Prostate gland (tissue), 2 donors: ENCODE results near the gene PEX11A. TPM values are rescaled to one million over a fixed set of nuclear protein-coding genes. Genes with fewer than 3 reads are reported as not detected.

Experiments
- DNase-seq: peaks from one replicate; pipeline ENCODE4 v3.0.0-alpha.2; 2019; ENCODE audit warnings: low spot score
- H3K27ac ChIP-seq, 2 donors: fragments of 200-600 bp; sonication (generic); 2 replicates each; pipeline ENCODE4 v1.5.1; 2017 to 2019
- H3K27me3 ChIP-seq: fragments of 200-600 bp; sonication (generic); replicated peaks from 2 replicates; pipeline ENCODE4 v1.5.1; 2019; ENCODE audit not compliant: insufficient read depth
- H3K36me3 ChIP-seq, 2 donors: fragments of 200-600 bp; sonication (generic); 1 replicate in 1 of 2; 2 replicates in 1 of 2; pipeline versions ENCODE4 v1.5.1 to v1.8.1; 2017 to 2019
- H3K4me1 ChIP-seq: fragments of 200-600 bp; sonication (generic); replicated peaks from 2 replicates; pipeline ENCODE4 v1.5.1; 2019
- H3K4me3 ChIP-seq, 2 donors: fragments of 200-600 bp; sonication (generic); 2 replicates each; pipeline ENCODE4 v1.5.1; 2017 to 2019
- H3K9me3 ChIP-seq: fragments of 200-600 bp; sonication (generic); 2 replicates; pipeline ENCODE4 v1.5.1; 2017
- CTCF ChIP-seq, 4 experiments: fragments of 200-600 bp in 2 of 4; fragments of 450-650 bp in 2 of 4; sonication (generic) in 2 of 4; IDR thresholded peaks; 1 replicate in 3 of 4; 2 replicates in 1 of 4; pipeline ENCODE4 v1.5.1; 2016 to 2019; ENCODE audit warnings: antibody characterized with exemption in 4 of 4, mild to moderate bottlenecking in 2 of 4, moderate library complexity in 2 of 4
- POLR2A ChIP-seq: fragments of 450-650 bp; IDR thresholded peaks from one replicate; pipeline ENCODE4 v1.6.1; 2016; ENCODE audit warnings: antibody characterized with exemption, mild to moderate bottlenecking
- POLR2AphosphoS5 ChIP-seq: sonication (generic); formaldehyde crosslinking; IDR thresholded peaks from one replicate; pipeline ENCODE4 v1.6.1; 2017; ENCODE audit warnings: antibody characterized with exemption
- WGBS: methylation state at CpG from one replicate; pipeline ENCODE4 v1.1.5; 2018; 5-methylcytosine and 5-hydroxymethylcytosine counted together
- intact Hi-C: fragments of 100-400 bp; cut with DNase I; formaldehyde crosslinking; loops from one replicate; pipeline ENCODE4 v1.14.2; 2022
- total RNA-seq, 2 donors: library from RNA; depleted of rRNA; stranded (reverse); fragments of >200 nt; gene quantifications; one replicate each; pipeline ENCODE4 v1.1.0, GENCODE V29; 2016

Gene PEX11A
- total RNA-seq, 2 donors from 2014 or later: 13.5 to 23.3 TPM

DNA sequence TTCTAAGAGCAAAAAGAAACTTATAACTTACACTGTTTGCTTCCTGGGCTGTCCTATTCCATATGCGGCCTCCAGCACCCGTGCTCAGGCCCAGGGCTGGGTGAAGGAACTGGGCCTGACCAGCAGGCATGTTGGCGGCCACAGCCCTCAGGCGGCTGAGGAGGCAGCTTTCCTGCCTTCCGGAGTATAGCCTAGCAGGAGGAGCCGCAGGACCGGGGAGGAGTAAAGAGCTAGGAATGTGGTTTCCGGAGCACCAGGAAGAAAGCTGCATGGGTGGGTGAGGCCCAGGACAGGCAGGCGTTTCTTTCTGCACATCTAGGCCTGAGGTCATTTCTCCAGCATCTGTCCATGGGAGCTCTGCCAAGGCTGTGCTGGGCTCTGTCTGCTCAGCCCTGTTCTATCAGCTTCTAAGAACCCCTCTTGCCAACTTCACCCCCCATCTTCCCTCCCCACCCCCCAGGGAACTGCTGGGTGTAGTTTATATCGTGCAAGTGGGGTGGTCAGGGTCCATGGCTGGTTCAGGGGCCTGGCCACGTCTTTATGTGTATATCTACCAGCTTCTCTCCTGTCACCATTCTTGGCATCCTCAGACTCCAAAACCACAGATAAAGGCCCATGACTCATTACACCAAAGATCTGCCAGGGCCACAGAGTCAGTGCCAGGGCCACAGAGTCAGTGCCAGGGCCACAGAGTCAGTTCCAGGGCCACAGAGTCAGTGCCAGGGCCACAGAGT is 27.5 kb downstream of the PEX11A start:
- Histone ChIP-seq H3K36me3 (no peaks in the 10 kb centered on the region), H3K27ac (no peak overlapping the region), H3K27me3 (no peaks in the 10 kb centered on the region), H3K4me3 (no peak overlapping the region), H3K9me3 (no peaks in the 10 kb centered on the region), H3K4me1 (no peaks in the 10 kb centered on the region)
- no peak for DNase-seq
- intact Hi-C loops: no loop called here
- TF ChIP-seq POLR2A (no peak), POLR2AphosphoS5 (no peak), CTCF (IDR thresholded peaks at IDR 0.05) (no peak)
- 62% methylated on average over 11 of the region's 11 CpGs for WGBS

DNA sequence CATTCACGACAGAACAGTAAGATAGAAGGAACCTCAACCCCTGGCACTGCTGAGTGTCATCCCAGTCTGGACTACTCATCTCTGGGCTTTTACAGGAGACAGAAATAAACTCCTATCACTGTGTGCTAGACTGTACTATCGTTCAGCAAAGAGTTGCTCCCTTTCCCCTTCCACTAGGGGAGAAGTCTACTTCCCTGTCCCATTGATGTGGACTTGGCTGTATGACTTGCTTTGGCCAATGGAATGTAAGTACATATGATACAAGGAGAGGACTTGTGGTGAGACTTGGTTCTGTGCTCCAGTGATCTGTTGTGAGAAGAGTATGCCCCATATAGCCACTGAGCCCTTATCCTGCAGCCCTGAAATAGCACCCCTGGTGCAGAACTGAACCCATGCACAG is 30.0 kb downstream of the PEX11A start:
- no peaks in the 10 kb centered on the region for H3K9me3 ChIP-seq
- no peak for TF ChIP-seq POLR2AphosphoS5
- TF ChIP-seq POLR2A: no peak
- no peak for TF ChIP-seq CTCF (IDR thresholded peaks at IDR 0.05)
- WGBS: 87% methylated on average over 2 of the region's 2 CpGs
- DNase-seq: no peak
- H3K36me3 ChIP-seq: no peaks in the 10 kb centered on the region
- no peaks in the 10 kb centered on the region for H3K27me3 ChIP-seq
- H3K4me3 ChIP-seq: no peak overlapping the region
- intact Hi-C loops: no loop called here
- no peak overlapping the region for H3K27ac ChIP-seq
- no peaks in the 10 kb centered on the region for H3K4me1 ChIP-seq

DNA sequence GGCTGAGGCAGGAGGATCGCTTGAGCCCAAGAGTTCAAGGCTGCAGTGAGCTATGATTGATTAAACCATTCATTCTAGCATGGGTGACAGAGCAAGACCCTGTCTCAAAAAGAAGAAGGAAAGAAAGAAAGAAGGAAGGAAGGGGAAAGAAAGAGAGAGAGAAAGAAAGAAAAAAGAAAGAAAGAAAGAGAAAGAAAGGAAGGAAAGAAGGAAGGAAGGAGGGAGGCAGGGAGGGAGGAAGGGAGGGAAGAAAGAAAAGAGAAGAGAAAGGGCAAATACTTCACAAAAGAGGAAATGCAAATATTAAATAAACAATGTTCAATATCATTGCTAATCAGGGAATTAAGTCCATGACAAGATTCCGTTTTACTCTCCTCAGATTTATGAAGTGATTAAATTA is 31.3 kb downstream of the PEX11A start:
- no peaks in the 10 kb centered on the region for H3K9me3 ChIP-seq
- no peaks in the 10 kb centered on the region for H3K27me3 ChIP-seq
- no peak for DNase-seq
- intact Hi-C loops: no loop called here
- no peak overlapping the region for H3K4me3 ChIP-seq
- no peak overlapping the region for H3K27ac ChIP-seq
- H3K4me1 ChIP-seq: no peaks in the 10 kb centered on the region
- TF ChIP-seq CTCF (IDR thresholded peaks at IDR 0.05): no peak
- no peak for TF ChIP-seq POLR2A
- TF ChIP-seq POLR2AphosphoS5: no peak
- 87% methylated on average over 2 of the region's 2 CpGs for WGBS
- H3K36me3 ChIP-seq: no peaks in the 10 kb centered on the region

GRCh38 chr15:89657686-89658200 is 32.8 kb downstream of the PEX11A start:
- WGBS: 87% methylated on average over 5 of the region's 5 CpGs
- intact Hi-C loops: no loop called here

More at GRCh38 chr15:89657686-89658200, 32.8 kb downstream of the PEX11A start:
- TF ChIP-seq CTCF (IDR thresholded peaks at IDR 0.05) (no peak), POLR2A (no peak)
- Histone ChIP-seq H3K27ac (no peak overlapping the region), H3K4me3 (no peak overlapping the region), H3K36me3 (no peaks in the 10 kb centered on the region), H3K4me1 (no peaks in the 10 kb centered on the region), H3K27me3 (no peaks in the 10 kb centered on the region), H3K9me3 (no peaks in the 10 kb centered on the region)
- no peak for DNase-seq
